HG02884 (cell line): ENCODE data around the gene FKBP2.

Experiments
- ATAC-seq: cut with Tn5 transposase; IDR thresholded peaks from one replicate; pipeline ENCODE4 v1.9.1; 2021; ENCODE audit warnings: mild to moderate bottlenecking, moderate library complexity; ENCODE audit not compliant: unreplicated experiment

The FKBP2 gene

GRCh38 chr11:64218628-64219353 lies 22.1 kb upstream of the FKBP2 start:
- no peak for ATAC-seq

- no peak for ATAC-seq
These were observed 21.6 kb upstream of the FKBP2 start for GRCh38 chr11:64219354-64219684.

GRCh38 chr11:64219755-64220154 lies 21.1 kb upstream of the FKBP2 start:
- ATAC-seq: no peak

- ATAC-seq: no peak
These were observed 20.6 kb upstream of the FKBP2 start for GRCh38 chr11:64220271-64220670.

GRCh38 chr11:64220798-64221197 lies 20.1 kb upstream of the FKBP2 start:
- no peak for ATAC-seq

- no peak for ATAC-seq
These were observed 18.3 kb upstream of the FKBP2 start for GRCh38 chr11:64222651-64223000.

GRCh38 chr11:64223001-64223651 lies 17.8 kb upstream of the FKBP2 start:
- ATAC-seq: no peak

- no peak for ATAC-seq
These were observed 16.6 kb upstream of the FKBP2 start for GRCh38 chr11:64224151-64224890.

GRCh38 chr11:64224891-64225607 lies 15.8 kb upstream of the FKBP2 start:
- no peak for ATAC-seq

GRCh38 chr11:64225608-64226506 lies 15.0 kb upstream of the FKBP2 start, which contains the start of the genes NUDT22 and TRPT1:
NUDT22 (plus strand) TSS chr11:64226274; CDS start chr11:64226653, 379 bp downstream.
TRPT1 (minus strand) TSS chr11:64226186; CDS start chr11:64225860, 326 bp downstream.
- ATAC-seq: no peak

- ATAC-seq: no peak
These were observed 14.3 kb upstream of the FKBP2 start for GRCh38 chr11:64226507-64227051.

GRCh38 chr11:64227405-64227956 lies 13.4 kb upstream of the FKBP2 start:
- ATAC-seq: no peak

- ATAC-seq: no peak
These were observed 11.7 kb upstream of the FKBP2 start for GRCh38 chr11:64229090-64229743.

- no peak for ATAC-seq
These were observed 11.1 kb upstream of the FKBP2 start for GRCh38 chr11:64229744-64230170.

- peak; percentile 38 for ATAC-seq
These were observed 10.5 kb upstream of the FKBP2 start, which contains the start of gene DNAJC4 for GRCh38 chr11:64230171-64230984. DNAJC4 (plus strand) TSS chr11:64230548; CDS start chr11:64230855, 307 bp downstream.

GRCh38 chr11:64230985-64231365 lies 9.9 kb upstream of the FKBP2 start:
- no peak for ATAC-seq

GRCh38 chr11:64231546-64231945 lies 9.3 kb upstream of the FKBP2 start:
- ATAC-seq: no peak
